Caco-2 (cell line): Measurements from ENCODE around the gene DAB2IP. TPM values are rescaled to one million over a fixed set of nuclear protein-coding genes. Genes with fewer than 3 reads are reported as not detected.

Source experiments
- BruUV-seq: library from RNA; stranded (reverse); fragments of 400-500 nt; replicated peaks from 2 replicates; lab custom pipeline; 2021; lab: Mats Ljungman, UMichigan
- CTCF ChIA-PET: fragments of 300-600 bp; sonication (Branson Sonifier 250); formaldehyde crosslinking; loops from one replicate; lab custom pipeline; 2022; ENCODE audit warnings: antibody characterized with exemption; lab: Charles Lee
- POLR2A ChIA-PET: fragments of 300-600 bp; sonication (Branson Sonifier 250); formaldehyde crosslinking; loops from one replicate; lab custom pipeline; 2022; ENCODE audit warnings: antibody characterized with exemption; lab: Charles Lee
- DNase-seq, 2 experiments: peaks; one replicate each; pipeline versions ENCODE4 v3.0.0 to v3.0.0-alpha.2; 2020 to 2022
- H3K27me3 ChIP-seq: replicated peaks from 2 replicates; pipeline ENCODE4 v1.6.0; 2011; ENCODE audit warnings: low read length; ENCODE audit not compliant: control insufficient read depth, insufficient read depth
- H3K36me3 ChIP-seq: 2 replicates; pipeline ENCODE4 v1.5.1; 2011; ENCODE audit warnings: low read length; ENCODE audit not compliant: control insufficient read depth, insufficient read depth
- H3K4me1 ChIP-seq: fragments of 250-450 bp; sonication (Bioruptor Pico); 2 replicates; pipeline ENCODE4 v1.5.1; 2020; ENCODE audit warnings: mild to moderate bottlenecking
- H3K4me3 ChIP-seq: 2 replicates; pipeline ENCODE4 v1.5.1; 2011; ENCODE audit warnings: low read depth, mild to moderate bottlenecking, control low read depth, low read length
- H3K9me3 ChIP-seq: fragments of 250-450 bp; sonication (Bioruptor Pico); 2 replicates; pipeline ENCODE4 v1.5.1; 2020; ENCODE audit warnings: mild to moderate bottlenecking, moderate library complexity
- H3K27ac Mint-ChIP-seq: one replicate; pipeline ENCODE4 v1.8.0; 2022; ENCODE audit warnings: mixed read lengths; ENCODE audit not compliant: unreplicated experiment
- H3K27me3 Mint-ChIP-seq: one replicate; pipeline ENCODE4 v1.8.0; 2022; ENCODE audit warnings: mixed read lengths; ENCODE audit not compliant: insufficient read depth, unreplicated experiment
- H3K36me3 Mint-ChIP-seq: one replicate; pipeline ENCODE4 v1.8.0; 2022; ENCODE audit warnings: mild to moderate bottlenecking, mixed read lengths; ENCODE audit not compliant: insufficient read depth, unreplicated experiment
- H3K4me1 Mint-ChIP-seq: one replicate; pipeline ENCODE4 v1.8.0; 2022; ENCODE audit warnings: low read depth, mixed read lengths; ENCODE audit not compliant: unreplicated experiment
- H3K4me3 Mint-ChIP-seq: one replicate; pipeline ENCODE4 v1.8.0; 2022; ENCODE audit warnings: mild to moderate bottlenecking, moderate library complexity, mixed read lengths; ENCODE audit not compliant: unreplicated experiment
- H3K9me3 Mint-ChIP-seq: one replicate; pipeline ENCODE4 v1.8.0; 2022; ENCODE audit warnings: mixed read lengths; ENCODE audit not compliant: unreplicated experiment
- intact Hi-C: fragments of 100-400 bp; cut with micrococcal nuclease; formaldehyde crosslinking; loops from one replicate; pipeline ENCODE4 v1.10.0; 2022; ENCODE audit not compliant: unreplicated experiment
- total RNA-seq: library from RNA; stranded (reverse); gene quantifications from 2 replicates; pipeline ENCODE4 v1.2.3, GENCODE V29; 2022
- TF ChIP-seq, protein P1 (sequence below), 2 experiments: fragments of 200-600 bp in 1 of 2; IDR thresholded peaks; 1 replicate in 1 of 2; 2 replicates in 1 of 2; pipeline versions ENCODE4 v1.5.1 to v1.8.0; 2011 to 2022; ENCODE audit warnings: antibody characterized with exemption in 1 of 2, control low read depth in 1 of 2, inconsistent platforms in 1 of 2, low read depth in 1 of 2, low read length in 1 of 2, mild to moderate bottlenecking in 1 of 2, moderate library complexity in 1 of 2; ENCODE audit not compliant: insufficient read depth in 1 of 2, severe bottlenecking in 1 of 2, unreplicated experiment in 1 of 2

DAB2IP gene
- total RNA-seq, 1 experiment from 2014 or later, result 26.0 TPM

GRCh38 chr9:121752929-121753328 lies 101.5 kb downstream of the DAB2IP start:
- Mint-ChIP-seq H3K27ac (no peak overlapping the region), H3K4me3 (no peak overlapping the region), H3K36me3 (no peaks in the 10 kb centered on the region), H3K4me1 (no peaks in the 10 kb centered on the region), H3K27me3 (no peaks in the 10 kb centered on the region), H3K9me3 (no peaks in the 10 kb centered on the region)
- POLR2A ChIA-PET, result no interaction called here
- no peaks in the 10 kb centered on the region for H3K27me3 ChIP-seq
- H3K36me3 ChIP-seq, result no peaks in the 10 kb centered on the region
- intact Hi-C loops, result no loop called here
- peaks cover 13% of the 10 kb centered on the region; the same call in 1 of the 2 replicates for H3K4me1 ChIP-seq
- H3K4me3 ChIP-seq, result no peak overlapping the region
- TF ChIP-seq, protein P1, sequence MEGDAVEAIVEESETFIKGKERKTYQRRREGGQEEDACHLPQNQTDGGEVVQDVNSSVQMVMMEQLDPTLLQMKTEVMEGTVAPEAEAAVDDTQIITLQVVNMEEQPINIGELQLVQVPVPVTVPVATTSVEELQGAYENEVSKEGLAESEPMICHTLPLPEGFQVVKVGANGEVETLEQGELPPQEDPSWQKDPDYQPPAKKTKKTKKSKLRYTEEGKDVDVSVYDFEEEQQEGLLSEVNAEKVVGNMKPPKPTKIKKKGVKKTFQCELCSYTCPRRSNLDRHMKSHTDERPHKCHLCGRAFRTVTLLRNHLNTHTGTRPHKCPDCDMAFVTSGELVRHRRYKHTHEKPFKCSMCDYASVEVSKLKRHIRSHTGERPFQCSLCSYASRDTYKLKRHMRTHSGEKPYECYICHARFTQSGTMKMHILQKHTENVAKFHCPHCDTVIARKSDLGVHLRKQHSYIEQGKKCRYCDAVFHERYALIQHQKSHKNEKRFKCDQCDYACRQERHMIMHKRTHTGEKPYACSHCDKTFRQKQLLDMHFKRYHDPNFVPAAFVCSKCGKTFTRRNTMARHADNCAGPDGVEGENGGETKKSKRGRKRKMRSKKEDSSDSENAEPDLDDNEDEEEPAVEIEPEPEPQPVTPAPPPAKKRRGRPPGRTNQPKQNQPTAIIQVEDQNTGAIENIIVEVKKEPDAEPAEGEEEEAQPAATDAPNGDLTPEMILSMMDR (IDR thresholded peaks at IDR 0.05; ENCODE audit: insufficient read depth in 1 of 2, low read depth in 1 of 2, low read length in 1 of 2, severe bottlenecking in 1 of 2, unreplicated experiment in 1 of 2), result no peak
- CTCF ChIA-PET, result no interaction called here
- DNase-seq, result no peak
- no peaks in the 10 kb centered on the region for H3K9me3 ChIP-seq
- BruUV-seq, result no TSS peak

DNA sequence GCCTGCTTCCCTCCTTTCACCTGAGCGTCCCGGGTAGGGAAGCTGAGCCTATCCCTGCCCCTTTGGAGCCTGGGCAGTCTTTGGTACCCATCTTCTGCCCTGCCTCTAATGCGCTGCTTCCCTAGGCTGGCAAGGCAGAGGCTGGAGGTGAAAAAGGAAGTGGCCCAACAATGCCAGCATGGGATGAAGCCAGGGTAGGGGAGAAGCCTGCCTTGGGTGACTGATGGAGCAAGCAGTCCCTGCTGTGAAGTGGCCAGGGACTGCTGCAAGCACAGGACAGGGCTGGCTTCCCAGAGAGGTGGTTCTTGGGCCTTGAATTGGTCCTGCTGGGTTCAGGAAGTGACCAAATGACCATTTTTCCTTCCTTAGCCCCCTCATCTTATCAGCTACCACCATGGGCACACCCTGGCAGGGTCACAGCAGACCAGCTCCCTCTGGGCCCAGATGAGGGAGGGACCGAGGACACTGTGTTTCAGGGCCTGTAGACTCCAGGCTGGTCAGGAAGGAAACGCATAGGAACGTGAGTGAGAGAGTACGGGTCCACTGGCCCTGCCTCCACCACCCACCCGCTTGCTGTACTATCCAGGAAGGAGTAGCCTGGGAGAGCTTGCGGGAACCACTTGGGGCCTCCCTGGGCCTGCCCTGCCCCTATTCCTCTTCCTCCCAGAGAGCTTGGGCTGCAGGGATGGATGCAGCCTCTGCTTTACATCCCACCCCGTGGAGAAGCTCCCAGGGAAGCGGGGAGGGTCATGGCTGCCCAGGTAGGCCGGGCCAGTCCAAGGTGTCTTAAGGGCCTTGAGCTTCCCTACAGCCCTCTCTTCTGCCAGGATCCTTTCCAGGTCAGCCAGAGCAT lies 102.6 kb downstream of the DAB2IP start:
- no peaks in the 10 kb centered on the region for H3K27me3 Mint-ChIP-seq
- no peak overlapping the region for H3K4me3 ChIP-seq
- H3K9me3 Mint-ChIP-seq, result no peaks in the 10 kb centered on the region
- no peak overlapping the region for H3K4me3 Mint-ChIP-seq
- peaks cover 13% of the 10 kb centered on the region; the same call in 1 of the 2 replicates for H3K4me1 ChIP-seq
- ChIA-PET CTCF (no interaction called here), POLR2A (no interaction called here)
- H3K27ac Mint-ChIP-seq, result no peak overlapping the region
- no peak for DNase-seq
- H3K36me3 ChIP-seq, result no peaks in the 10 kb centered on the region
- intact Hi-C loops, result no loop called here
- no peaks in the 10 kb centered on the region for H3K4me1 Mint-ChIP-seq
- no peaks in the 10 kb centered on the region for H3K36me3 Mint-ChIP-seq
- no peaks in the 10 kb centered on the region for H3K9me3 ChIP-seq
- H3K27me3 ChIP-seq, result no peaks in the 10 kb centered on the region
- TF ChIP-seq, protein P1 (IDR thresholded peaks at IDR 0.05; ENCODE audit: insufficient read depth in 1 of 2, low read depth in 1 of 2, low read length in 1 of 2, severe bottlenecking in 1 of 2, unreplicated experiment in 1 of 2), result no peak
- BruUV-seq, result no TSS peak

DNA sequence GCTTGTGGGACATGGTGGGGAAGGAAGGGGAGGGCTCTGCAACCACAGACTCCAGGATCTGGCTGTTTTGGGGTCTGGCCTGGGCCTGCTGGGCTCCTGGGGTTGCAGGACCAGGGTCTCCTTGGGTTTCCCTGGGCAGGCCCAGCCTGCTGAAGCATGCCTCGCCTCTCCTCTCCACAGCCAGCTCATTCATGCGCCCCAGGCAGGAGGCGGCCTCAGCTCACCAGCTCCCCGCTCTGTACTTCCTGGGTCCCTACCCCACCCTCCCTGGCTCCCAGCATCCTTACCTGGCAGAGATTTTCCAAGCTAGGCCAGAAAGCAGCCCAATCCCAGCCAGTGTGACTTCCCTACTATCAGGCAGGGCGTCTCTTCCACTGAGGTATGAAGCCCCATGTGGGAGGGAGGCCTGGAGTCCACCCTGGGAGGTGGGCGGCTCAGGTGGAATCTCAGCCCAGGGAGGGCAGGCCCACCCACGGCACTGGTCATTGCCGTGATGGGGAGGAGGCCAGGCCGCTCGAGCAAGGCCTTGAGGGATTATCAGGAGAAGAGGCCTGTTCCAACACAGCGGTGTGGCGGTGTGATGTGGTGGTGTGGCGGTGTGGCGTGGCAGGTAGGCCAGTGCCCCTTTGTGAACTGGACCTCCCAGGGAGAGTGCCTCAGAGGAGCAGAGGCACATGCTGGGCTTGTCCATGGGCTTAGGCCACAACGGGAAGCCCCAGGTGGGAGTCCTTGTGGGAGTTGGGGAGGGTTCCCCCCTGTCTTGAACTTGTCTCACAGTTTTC lies 103.4 kb downstream of the DAB2IP start:
- H3K9me3 ChIP-seq, result no peaks in the 10 kb centered on the region
- no peaks in the 10 kb centered on the region for H3K27me3 ChIP-seq
- intact Hi-C loops, result no loop called here
- H3K4me3 Mint-ChIP-seq, result no peak overlapping the region
- H3K4me3 ChIP-seq, result no peak overlapping the region
- H3K4me1 Mint-ChIP-seq, result no peaks in the 10 kb centered on the region
- no peaks in the 10 kb centered on the region for H3K36me3 Mint-ChIP-seq
- no TSS peak for BruUV-seq
- peaks cover 13% of the 10 kb centered on the region; the same call in 1 of the 2 replicates for H3K4me1 ChIP-seq
- DNase-seq, result no peak
- TF ChIP-seq, protein P1 (IDR thresholded peaks at IDR 0.05; ENCODE audit: insufficient read depth in 1 of 2, low read depth in 1 of 2, low read length in 1 of 2, severe bottlenecking in 1 of 2, unreplicated experiment in 1 of 2), result no peak
- no peaks in the 10 kb centered on the region for H3K27me3 Mint-ChIP-seq
- ChIA-PET POLR2A (no interaction called here), CTCF (no interaction called here)
- no peak overlapping the region for H3K27ac Mint-ChIP-seq
- no peaks in the 10 kb centered on the region for H3K9me3 Mint-ChIP-seq
- H3K36me3 ChIP-seq, result no peaks in the 10 kb centered on the region
